Uterus (tissue), 2 donors: ENCODE data around the gene SSTR3.

Experiments
- CTCF ChIP-seq, 4 experiments: fragments of 200-600 bp in 2 of 4; fragments of 450-650 bp in 2 of 4; sonication (generic) in 2 of 4; IDR thresholded peaks; one replicate each; pipeline ENCODE4 v1.5.1; 2016 to 2019; ENCODE audit warnings: antibody characterized with exemption in 4 of 4, mild to moderate bottlenecking in 2 of 4, moderate library complexity in 1 of 4
- POLR2A ChIP-seq, 2 donors: fragments of 450-650 bp; IDR thresholded peaks; one replicate each; pipeline ENCODE4 v1.6.1; 2016; ENCODE audit warnings: antibody characterized with exemption in 2 of 2, mild to moderate bottlenecking in 1 of 2, moderate library complexity in 1 of 2

GRCh38 chr22:37158963-37159290, 53.4 kb downstream of the SSTR3 start:
- TF ChIP-seq POLR2A (IDR thresholded peaks at IDR 0.05), result no peak
- no peak for TF ChIP-seq CTCF (IDR thresholded peaks at IDR 0.05)
